Upper lobe of left lung (tissue), 4 donors: ENCODE data around the gene OR2W1.

Experiments
- EP300 ChIP-seq, 4 donors: sonication (generic); formaldehyde crosslinking; IDR thresholded peaks; one replicate each; pipeline ENCODE4 v1.5.1; 2017; ENCODE audit warnings: antibody characterized with exemption in 4 of 4, control low read depth in 2 of 4
- POLR2A ChIP-seq, 4 donors: fragments of 450-650 bp; IDR thresholded peaks; one replicate each; pipeline ENCODE4 v1.5.1; 2016 to 2017; ENCODE audit warnings: antibody characterized with exemption in 4 of 4, mild to moderate bottlenecking in 2 of 4
- POLR2AphosphoS5 ChIP-seq, 2 donors: sonication (generic); formaldehyde crosslinking; IDR thresholded peaks; one replicate each; pipeline ENCODE4 v1.5.1; 2017; ENCODE audit warnings: antibody characterized with exemption in 2 of 2
- TF ChIP-seq, protein P1 (sequence below), 6 experiments: fragments of 450-650 bp in 4 of 6; fragments of 200-600 bp in 2 of 6; sonication (generic) in 2 of 6; IDR thresholded peaks; one replicate each; pipeline ENCODE4 v1.5.1; 2016 to 2019; ENCODE audit warnings: antibody characterized with exemption in 6 of 6

DNA sequence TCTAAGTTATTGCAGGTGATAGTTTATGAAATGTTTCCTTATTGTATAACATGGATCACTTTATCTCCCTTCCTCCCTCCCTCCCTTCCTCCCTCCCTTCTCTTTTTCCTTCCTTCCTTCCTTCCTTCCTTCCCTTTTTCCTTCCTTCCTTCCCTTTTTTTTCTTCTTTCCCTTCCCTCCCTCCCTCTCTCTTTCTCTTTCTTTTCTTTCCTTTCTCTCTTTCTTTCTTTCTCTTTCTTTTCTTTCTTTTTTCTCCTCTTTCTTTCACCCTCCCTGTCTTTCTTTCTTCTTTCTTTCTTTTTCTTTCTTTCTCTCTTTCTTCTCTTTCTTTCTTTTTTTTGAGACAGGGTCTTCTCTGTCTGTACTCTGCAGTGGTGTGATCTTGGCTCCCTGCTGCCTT is 36.3 kb upstream of the OR2W1 start:
- TF ChIP-seq, protein P1, sequence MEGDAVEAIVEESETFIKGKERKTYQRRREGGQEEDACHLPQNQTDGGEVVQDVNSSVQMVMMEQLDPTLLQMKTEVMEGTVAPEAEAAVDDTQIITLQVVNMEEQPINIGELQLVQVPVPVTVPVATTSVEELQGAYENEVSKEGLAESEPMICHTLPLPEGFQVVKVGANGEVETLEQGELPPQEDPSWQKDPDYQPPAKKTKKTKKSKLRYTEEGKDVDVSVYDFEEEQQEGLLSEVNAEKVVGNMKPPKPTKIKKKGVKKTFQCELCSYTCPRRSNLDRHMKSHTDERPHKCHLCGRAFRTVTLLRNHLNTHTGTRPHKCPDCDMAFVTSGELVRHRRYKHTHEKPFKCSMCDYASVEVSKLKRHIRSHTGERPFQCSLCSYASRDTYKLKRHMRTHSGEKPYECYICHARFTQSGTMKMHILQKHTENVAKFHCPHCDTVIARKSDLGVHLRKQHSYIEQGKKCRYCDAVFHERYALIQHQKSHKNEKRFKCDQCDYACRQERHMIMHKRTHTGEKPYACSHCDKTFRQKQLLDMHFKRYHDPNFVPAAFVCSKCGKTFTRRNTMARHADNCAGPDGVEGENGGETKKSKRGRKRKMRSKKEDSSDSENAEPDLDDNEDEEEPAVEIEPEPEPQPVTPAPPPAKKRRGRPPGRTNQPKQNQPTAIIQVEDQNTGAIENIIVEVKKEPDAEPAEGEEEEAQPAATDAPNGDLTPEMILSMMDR (IDR thresholded peaks at IDR 0.05): no peak
- TF ChIP-seq POLR2A (IDR thresholded peaks at IDR 0.05) (no peak), POLR2AphosphoS5 (IDR thresholded peaks at IDR 0.05) (no peak), EP300 (IDR thresholded peaks at IDR 0.05) (no peak)
